Osteoblast (primary cell): ENCODE data around the gene ZNF394. TPM values are rescaled to one million over a fixed set of nuclear protein-coding genes. Genes with fewer than 3 reads are reported as not detected.

Experiments used
- DNase-seq: peaks from one replicate; pipeline ENCODE4 v3.0.0; 2011; ENCODE audit warnings: low spot score, mixed read lengths; ENCODE audit not compliant: insufficient read length; ENCODE audit errors: missing footprints
- H2AFZ ChIP-seq: 2 replicates; pipeline ENCODE4 v1.6.0; 2011; ENCODE audit warnings: mild to moderate bottlenecking, low read length
- H3K27ac ChIP-seq: 2 replicates; pipeline ENCODE4 v1.5.1; 2011; ENCODE audit warnings: mild to moderate bottlenecking, low read depth, low read length, moderate library complexity
- H3K27me3 ChIP-seq: 2 replicates; pipeline ENCODE4 v1.6.0; 2012; ENCODE audit warnings: mild to moderate bottlenecking, control low read depth, inconsistent platforms, low read length, moderate library complexity; ENCODE audit not compliant: insufficient read depth
- H3K36me3 ChIP-seq: 2 replicates; pipeline ENCODE4 v1.5.1; 2011; ENCODE audit warnings: mild to moderate bottlenecking, low read length, control low read depth, moderate library complexity; ENCODE audit not compliant: insufficient read depth
- H3K4me1 ChIP-seq: 2 replicates; pipeline ENCODE4 v1.5.1; 2011; ENCODE audit warnings: mild to moderate bottlenecking, low read length, control low read depth, moderate library complexity; ENCODE audit not compliant: insufficient read depth
- H3K4me2 ChIP-seq: 2 replicates; pipeline ENCODE4 v1.6.0; 2011; ENCODE audit warnings: mild to moderate bottlenecking, low read length; ENCODE audit not compliant: insufficient read depth
- H3K4me3 ChIP-seq: fragments of 200-600 bp; sonication (generic); 3 replicates; pipeline ENCODE4 v1.5.1; 2012; ENCODE audit warnings: mild to moderate bottlenecking, low read length, inconsistent platforms; ENCODE audit not compliant: insufficient read depth
- H3K79me2 ChIP-seq: 2 replicates; pipeline ENCODE4 v1.6.0; 2012; ENCODE audit warnings: mild to moderate bottlenecking, low read length, control low read depth, inconsistent platforms; ENCODE audit not compliant: insufficient read depth
- H3K9me3 ChIP-seq: 2 replicates; pipeline ENCODE4 v1.5.1; 2011; ENCODE audit warnings: low read depth, low read length, control low read depth
- H4K20me1 ChIP-seq: 2 replicates; pipeline ENCODE4 v1.6.0; 2012; ENCODE audit warnings: mild to moderate bottlenecking, low read length, control low read depth; ENCODE audit not compliant: insufficient read depth
- total RNA-seq: library from RNA; depleted of rRNA; stranded (reverse); fragments of >200 nt; gene quantifications from 2 replicates; pipeline ENCODE4 v1.2.3, GENCODE V29; 2012
- TF ChIP-seq, protein P1 (sequence below): IDR thresholded peaks from 2 replicates; pipeline ENCODE4 v1.5.1; 2011; ENCODE audit warnings: mild to moderate bottlenecking, low read depth, low read length, moderate library complexity; ENCODE audit errors: extremely low read depth

The ZNF394 gene
- total RNA-seq, 1 donor = 34.7 TPM

DNA sequence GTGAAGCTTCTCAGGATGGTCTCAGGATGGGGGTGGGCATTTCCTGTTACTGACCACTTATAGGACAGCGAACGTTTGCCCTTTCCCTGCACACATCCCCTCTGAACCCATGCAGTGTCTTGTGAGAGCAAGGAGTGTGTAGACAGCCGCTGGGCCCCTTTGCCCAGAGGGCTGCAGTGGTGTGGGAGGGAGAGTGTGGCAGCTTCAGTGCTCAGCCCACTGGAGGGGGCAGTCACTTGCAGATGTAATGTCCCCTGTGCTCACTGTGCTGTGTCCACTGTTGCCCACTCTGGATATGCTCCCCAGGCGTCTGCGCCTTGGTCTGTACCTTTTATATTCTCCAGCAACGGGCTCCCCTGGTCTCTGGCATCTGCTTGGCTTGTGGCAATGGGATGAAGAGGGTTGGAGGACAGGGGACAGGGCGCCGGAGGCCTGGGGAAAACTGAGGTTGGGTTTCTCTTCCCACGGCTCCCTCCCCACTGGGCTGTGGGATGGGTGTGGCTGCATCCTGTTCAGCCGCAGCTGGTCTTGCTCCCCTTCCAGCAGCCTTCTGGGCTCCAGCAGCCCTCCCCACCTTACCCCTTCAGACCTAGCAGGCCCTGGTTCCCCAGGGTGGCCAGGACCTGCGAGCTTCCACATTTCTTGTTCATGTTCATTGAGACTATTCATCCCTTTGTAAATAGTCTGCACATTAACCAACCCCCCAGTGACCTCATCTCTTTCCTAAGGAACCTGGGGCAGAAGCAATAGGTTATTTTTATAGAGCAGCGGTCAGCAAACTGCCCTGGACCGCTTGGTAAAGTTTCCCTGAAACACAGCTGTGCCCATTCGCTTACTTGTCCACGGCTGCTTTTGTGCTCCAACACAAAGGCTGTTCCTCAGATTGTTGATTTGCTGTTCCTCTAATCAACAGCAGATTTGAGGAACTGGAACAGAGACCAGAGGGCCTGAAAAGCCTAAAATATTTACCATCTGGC lies 21.3 kb downstream of the ZNF394 start:
- peaks cover 62% of the 10 kb centered on the region for H3K79me2 ChIP-seq
- TF ChIP-seq, protein P1, sequence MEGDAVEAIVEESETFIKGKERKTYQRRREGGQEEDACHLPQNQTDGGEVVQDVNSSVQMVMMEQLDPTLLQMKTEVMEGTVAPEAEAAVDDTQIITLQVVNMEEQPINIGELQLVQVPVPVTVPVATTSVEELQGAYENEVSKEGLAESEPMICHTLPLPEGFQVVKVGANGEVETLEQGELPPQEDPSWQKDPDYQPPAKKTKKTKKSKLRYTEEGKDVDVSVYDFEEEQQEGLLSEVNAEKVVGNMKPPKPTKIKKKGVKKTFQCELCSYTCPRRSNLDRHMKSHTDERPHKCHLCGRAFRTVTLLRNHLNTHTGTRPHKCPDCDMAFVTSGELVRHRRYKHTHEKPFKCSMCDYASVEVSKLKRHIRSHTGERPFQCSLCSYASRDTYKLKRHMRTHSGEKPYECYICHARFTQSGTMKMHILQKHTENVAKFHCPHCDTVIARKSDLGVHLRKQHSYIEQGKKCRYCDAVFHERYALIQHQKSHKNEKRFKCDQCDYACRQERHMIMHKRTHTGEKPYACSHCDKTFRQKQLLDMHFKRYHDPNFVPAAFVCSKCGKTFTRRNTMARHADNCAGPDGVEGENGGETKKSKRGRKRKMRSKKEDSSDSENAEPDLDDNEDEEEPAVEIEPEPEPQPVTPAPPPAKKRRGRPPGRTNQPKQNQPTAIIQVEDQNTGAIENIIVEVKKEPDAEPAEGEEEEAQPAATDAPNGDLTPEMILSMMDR = no peak
- H3K4me3 ChIP-seq = no peak overlapping the region
- no peaks in the 10 kb centered on the region for H3K9me3 ChIP-seq
- DNase-seq = peak; percentile 2
- H3K27me3 ChIP-seq = no peaks in the 10 kb centered on the region
- H3K27ac ChIP-seq = no peak overlapping the region
- peaks cover 6% of the 10 kb centered on the region for H4K20me1 ChIP-seq
- no peaks in the 10 kb centered on the region for H3K4me1 ChIP-seq
- no peak overlapping the region for H2AFZ ChIP-seq
- no peak overlapping the region for H3K4me2 ChIP-seq
- H3K36me3 ChIP-seq = peaks cover 43% of the 10 kb centered on the region

DNA sequence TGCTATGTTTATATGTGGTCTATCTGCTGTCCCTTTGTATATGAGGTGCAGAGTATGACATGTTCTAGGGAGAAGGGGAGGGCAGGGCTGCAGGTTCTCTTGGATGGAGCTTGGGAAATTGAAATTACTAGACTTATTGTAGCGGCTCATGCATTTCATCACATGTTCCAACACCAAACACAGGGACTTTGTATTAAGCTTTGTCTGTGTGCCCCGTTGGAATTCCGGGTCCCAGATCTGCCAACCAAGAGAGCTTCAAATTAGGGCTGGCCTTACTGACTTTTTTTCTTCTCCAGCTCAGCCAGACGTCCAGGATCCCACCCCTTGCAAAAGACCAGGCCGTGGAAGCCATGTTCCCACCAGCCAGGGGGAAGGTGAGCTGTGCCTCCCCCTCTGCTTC lies 24.0 kb downstream of the ZNF394 start:
- Histone ChIP-seq H2AFZ (no peak overlapping the region), H3K79me2 (peaks cover 73% of the 10 kb centered on the region), H3K9me3 (no peaks in the 10 kb centered on the region), H3K4me1 (no peaks in the 10 kb centered on the region), H3K4me3 (no peak overlapping the region), H4K20me1 (peaks cover 6% of the 10 kb centered on the region), H3K27me3 (no peaks in the 10 kb centered on the region), H3K27ac (no peak overlapping the region), H3K36me3 (peaks cover 31% of the 10 kb centered on the region), H3K4me2 (no peak overlapping the region)
- peak; percentile 62 for DNase-seq
- TF ChIP-seq, protein P1 = no peak

DNA sequence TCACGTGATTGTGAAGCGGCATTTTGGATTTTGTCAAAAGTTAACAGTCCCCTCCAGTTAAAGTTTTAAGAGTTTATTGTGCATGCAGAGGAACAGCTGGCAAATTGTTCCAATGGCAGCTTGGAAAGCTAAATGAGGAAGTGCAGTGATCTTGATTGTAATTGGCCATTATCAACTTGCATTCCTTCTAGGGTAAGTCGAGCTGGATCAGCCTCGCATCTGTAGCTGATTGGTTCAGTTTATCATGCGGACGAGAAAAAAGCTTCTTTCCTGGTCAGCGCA lies 26.8 kb downstream of the ZNF394 start:
- H3K36me3 ChIP-seq = peaks cover 10% of the 10 kb centered on the region
- H3K9me3 ChIP-seq = no peaks in the 10 kb centered on the region
- H2AFZ ChIP-seq = peak overlapping the region; percentile 75
- H3K4me2 ChIP-seq = peak overlapping the region; percentile 79
- H4K20me1 ChIP-seq = peaks cover 3% of the 10 kb centered on the region
- H3K27ac ChIP-seq = peak overlapping the region; percentile 62
- H3K4me3 ChIP-seq = peak overlapping the region; percentile 92
- no peaks in the 10 kb centered on the region for H3K4me1 ChIP-seq
- peaks cover 53% of the 10 kb centered on the region for H3K79me2 ChIP-seq
- peak; percentile 97 for DNase-seq
- H3K27me3 ChIP-seq = no peaks in the 10 kb centered on the region
- TF ChIP-seq, protein P1 = no peak

DNA sequence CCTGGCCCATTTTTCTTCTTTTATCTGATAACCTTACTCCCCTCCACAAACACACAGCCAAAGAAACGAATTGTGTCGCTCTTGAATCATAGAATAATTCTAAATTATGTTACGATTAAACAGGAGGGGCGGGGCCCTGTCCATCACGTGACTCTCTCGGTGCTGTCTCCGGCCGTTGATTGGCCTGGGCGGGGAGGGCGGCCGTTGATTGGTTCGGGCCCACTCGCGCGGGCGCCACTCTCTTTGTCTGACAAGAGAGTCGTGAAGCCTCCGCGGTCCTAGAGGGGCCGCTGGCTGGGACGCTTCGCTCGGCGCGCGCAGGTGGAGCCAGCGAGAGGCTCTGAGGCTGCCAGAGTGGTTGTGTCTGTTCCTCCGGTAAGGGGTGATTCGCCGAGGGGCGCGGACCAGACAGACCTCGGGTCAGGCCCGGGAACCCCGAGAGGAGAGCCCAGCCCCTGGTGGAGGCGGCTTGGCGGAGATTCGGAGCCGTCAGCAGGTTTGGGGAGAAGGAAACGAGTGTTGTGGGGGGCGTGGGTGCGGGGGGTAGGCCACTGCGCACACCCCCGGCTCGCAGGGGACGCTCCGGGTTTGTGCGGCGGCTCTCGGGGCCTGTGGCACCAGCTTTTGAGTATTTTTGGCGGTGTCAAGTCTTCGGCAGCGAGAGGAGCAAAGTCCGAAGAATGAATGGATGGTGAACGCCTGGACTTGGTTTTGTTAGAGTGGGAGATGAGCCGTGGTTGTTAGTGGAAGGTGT lies 27.3 kb downstream of the ZNF394 start, which contains the start of gene ZNF789:
Gene ZNF789, plus strand, starts transcription at position 330 of the 754 bp plus-strand sequence. CDS start 3,567 bp downstream, outside the sequence.
- peaks cover 5% of the 10 kb centered on the region for H3K36me3 ChIP-seq
- peak within 1 kb of the TSS; percentile 84 for H2AFZ ChIP-seq
- H3K4me2 ChIP-seq = peak within 1 kb of the TSS; percentile 79
- peaks cover 3% of the 10 kb centered on the region for H4K20me1 ChIP-seq
- H3K9me3 ChIP-seq = no peaks in the 10 kb centered on the region
- no peaks in the 10 kb centered on the region for H3K27me3 ChIP-seq
- H3K4me3 ChIP-seq = peak within 1 kb of the TSS; percentile 92
- H3K79me2 ChIP-seq = peaks cover 48% of the 10 kb centered on the region
- TF ChIP-seq, protein P1 = no peak
- DNase-seq = peak; percentile 100
- no peaks in the 10 kb centered on the region for H3K4me1 ChIP-seq
- H3K27ac ChIP-seq = peak within 1 kb of the TSS; percentile 66
